Ishikawa (cell line): ENCODE data around the gene CCDC78.

Source experiments
- CEBPB ChIP-seq: IDR thresholded peaks from 2 replicates; pipeline ENCODE4 v1.6.1; 2012
- EGR1 ChIP-seq: IDR thresholded peaks from 2 replicates; pipeline ENCODE4 v1.6.1; 2012
- FOXM1 ChIP-seq: IDR thresholded peaks from 2 replicates; pipeline ENCODE4 v1.6.1; 2012; ENCODE audit warnings: low read depth, borderline replicate concordance
- RAD21 ChIP-seq: IDR thresholded peaks from 2 replicates; pipeline ENCODE4 v1.6.1; 2012; ENCODE audit warnings: low read depth
- REST ChIP-seq: IDR thresholded peaks from 2 replicates; pipeline ENCODE4 v1.6.1; 2012; ENCODE audit warnings: low read depth, mild to moderate bottlenecking
- TAF1 ChIP-seq: IDR thresholded peaks from 2 replicates; pipeline ENCODE4 v1.6.1; 2012; ENCODE audit warnings: low read depth, mild to moderate bottlenecking
- TCF12 ChIP-seq: IDR thresholded peaks from 2 replicates; pipeline ENCODE4 v1.6.1; 2012; ENCODE audit warnings: low read depth
- TEAD4 ChIP-seq: IDR thresholded peaks from 2 replicates; pipeline ENCODE4 v1.6.1; 2012
- YY1 ChIP-seq: IDR thresholded peaks from 2 replicates; pipeline ENCODE4 v1.6.1; 2012; ENCODE audit warnings: low read depth
- ZBTB7A ChIP-seq: IDR thresholded peaks from 2 replicates; pipeline ENCODE4 v1.6.1; 2012; ENCODE audit warnings: low read depth
- TF ChIP-seq, protein P1 (sequence below): IDR thresholded peaks from 2 replicates; pipeline ENCODE4 v1.6.1; 2012

GRCh38 chr16:767743-768235 is 41.5 kb upstream of the CCDC78 start:
- TF ChIP-seq TEAD4 = no peak
- no peak for TF ChIP-seq CEBPB
- TF ChIP-seq ZBTB7A = no peak
- TF ChIP-seq EGR1 = no peak
- no peak for TF ChIP-seq YY1
- no peak for TF ChIP-seq REST
- no peak for TF ChIP-seq RAD21
- no peak for TF ChIP-seq TAF1
- TF ChIP-seq FOXM1 = no peak
- TF ChIP-seq, protein P1, sequence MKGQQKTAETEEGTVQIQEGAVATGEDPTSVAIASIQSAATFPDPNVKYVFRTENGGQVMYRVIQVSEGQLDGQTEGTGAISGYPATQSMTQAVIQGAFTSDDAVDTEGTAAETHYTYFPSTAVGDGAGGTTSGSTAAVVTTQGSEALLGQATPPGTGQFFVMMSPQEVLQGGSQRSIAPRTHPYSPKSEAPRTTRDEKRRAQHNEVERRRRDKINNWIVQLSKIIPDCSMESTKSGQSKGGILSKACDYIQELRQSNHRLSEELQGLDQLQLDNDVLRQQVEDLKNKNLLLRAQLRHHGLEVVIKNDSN = no peak
- no peak for TF ChIP-seq TCF12
